NCI-H2196 treated with DMSO at 0.1 percent for 48 hours (cell line): ENCODE data around the gene IFNL1.
"Not testable (repeated sequence)": the region's sequence is repeated elsewhere in the genome, so short reads cannot be mapped to it uniquely, and the experiment has no call there.

Experiments used
- DNase-seq: peaks from one replicate; lab custom pipeline; 2025; ENCODE audit not compliant: unreplicated experiment; lab: John Stamatoyannopoulos, UW

The IFNL1 gene

GRCh38 chr19:39296055-39296645 lies at the start of gene IFNL1:
IFNL1 (plus strand) TSS chr19:39296407; CDS start chr19:39296422, 15 bp downstream.
- no peak for DNase-seq

GRCh38 chr19:39246951-39247669 lies 49.1 kb upstream of the IFNL1 start:
- DNase-seq = no peak

GRCh38 chr19:39247701-39248664 lies 48.2 kb upstream of the IFNL1 start:
- DNase-seq = no peak

DNA sequence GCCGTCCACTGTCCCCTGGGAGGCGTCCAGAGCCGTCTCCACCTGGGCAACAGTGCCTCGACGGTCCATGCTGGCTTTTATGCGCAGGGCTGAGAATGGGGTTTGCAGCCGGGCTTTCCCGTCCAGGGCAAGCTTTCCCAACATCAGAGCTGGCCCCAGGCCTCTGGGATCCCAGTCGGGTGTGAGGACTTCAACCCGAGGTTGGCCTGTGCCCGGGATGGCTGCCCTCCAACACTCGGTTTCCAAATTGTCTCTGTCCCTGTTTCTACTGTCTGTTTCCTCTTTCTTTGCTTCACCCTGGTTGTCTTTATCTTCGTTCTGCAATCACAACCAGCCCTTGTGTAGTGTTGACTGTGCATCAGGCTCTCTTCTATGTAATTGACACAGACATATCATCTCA lies 47.4 kb upstream of the IFNL1 start, which contains the start of gene IFNL4:
TSS of gene IFNL4 (minus strand) at position 51 of the 400 bp plus-strand sequence.
- DNase-seq = no peak

GRCh38 chr19:39251081-39251480 lies 45.1 kb upstream of the IFNL1 start:
- DNase-seq = no peak

GRCh38 chr19:39251846-39252245 lies 44.4 kb upstream of the IFNL1 start:
- no peak for DNase-seq

GRCh38 chr19:39252458-39252857 lies 43.7 kb upstream of the IFNL1 start:
- no peak for DNase-seq

GRCh38 chr19:39253374-39254149 lies 42.6 kb upstream of the IFNL1 start:
- no peak for DNase-seq

- no peak for DNase-seq
Observed at GRCh38 chr19:39254531-39255345, 41.5 kb upstream of the IFNL1 start.

DNA sequence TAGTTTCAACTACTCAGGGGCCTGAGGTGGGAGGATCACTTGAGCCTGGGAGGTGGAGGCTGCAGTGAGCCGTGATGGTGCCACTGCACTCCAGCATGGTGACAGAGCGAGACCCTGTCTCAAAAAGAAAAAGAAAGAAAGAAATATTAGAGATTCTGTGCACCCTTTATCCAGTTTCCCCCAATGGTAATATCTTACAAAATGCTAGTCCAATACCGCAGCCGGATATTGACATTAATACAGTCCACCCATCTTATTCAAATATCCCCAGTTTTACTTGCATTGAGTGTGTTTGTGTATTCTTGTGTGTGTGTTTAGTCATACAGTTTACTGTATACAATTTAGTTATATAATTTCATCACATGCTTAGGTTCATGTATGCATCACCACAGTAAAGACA lies 39.0 kb upstream of the IFNL1 start:
- no peak for DNase-seq

DNA sequence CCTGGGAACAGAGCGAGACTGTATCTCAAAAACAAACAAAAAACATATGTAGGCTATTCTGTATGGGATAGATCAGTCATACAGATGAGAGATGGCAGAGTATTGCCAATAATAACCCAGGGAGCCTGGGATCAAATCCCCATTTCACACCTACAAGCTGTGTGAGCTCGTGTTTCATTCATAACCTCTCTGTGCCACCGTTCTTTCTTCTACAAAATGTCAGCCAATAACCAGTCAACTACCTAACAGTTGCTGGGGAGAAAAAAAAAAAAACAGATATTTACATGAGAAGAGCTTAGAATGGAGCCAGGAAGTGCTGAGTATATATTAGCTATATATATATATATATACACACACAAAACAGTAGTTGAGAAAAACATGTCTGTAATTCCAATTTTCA lies 34.5 kb upstream of the IFNL1 start:
- DNase-seq = no peak

DNA sequence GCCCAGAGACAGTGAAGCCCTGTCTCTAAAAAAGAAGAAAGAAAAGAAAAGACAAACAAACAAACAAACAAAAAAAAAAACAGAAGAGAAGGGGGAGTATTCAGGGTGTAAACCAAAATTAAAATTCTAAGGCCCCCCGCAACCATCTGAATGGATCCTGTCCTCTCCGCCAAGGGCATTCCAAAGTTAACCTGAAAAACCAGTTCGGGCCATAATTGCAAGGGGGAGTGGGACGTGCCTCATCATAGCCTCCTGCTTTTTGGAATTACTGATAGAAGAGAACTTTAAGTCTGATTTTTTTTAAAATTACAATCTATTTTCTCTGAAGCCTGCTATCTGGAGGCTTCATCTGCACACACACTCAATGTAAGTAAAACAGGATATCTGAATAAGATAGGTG lies 33.7 kb upstream of the IFNL1 start:
- no peak for DNase-seq

GRCh38 chr19:39263912-39264305 lies 32.3 kb upstream of the IFNL1 start:
- DNase-seq = no peak

DNA sequence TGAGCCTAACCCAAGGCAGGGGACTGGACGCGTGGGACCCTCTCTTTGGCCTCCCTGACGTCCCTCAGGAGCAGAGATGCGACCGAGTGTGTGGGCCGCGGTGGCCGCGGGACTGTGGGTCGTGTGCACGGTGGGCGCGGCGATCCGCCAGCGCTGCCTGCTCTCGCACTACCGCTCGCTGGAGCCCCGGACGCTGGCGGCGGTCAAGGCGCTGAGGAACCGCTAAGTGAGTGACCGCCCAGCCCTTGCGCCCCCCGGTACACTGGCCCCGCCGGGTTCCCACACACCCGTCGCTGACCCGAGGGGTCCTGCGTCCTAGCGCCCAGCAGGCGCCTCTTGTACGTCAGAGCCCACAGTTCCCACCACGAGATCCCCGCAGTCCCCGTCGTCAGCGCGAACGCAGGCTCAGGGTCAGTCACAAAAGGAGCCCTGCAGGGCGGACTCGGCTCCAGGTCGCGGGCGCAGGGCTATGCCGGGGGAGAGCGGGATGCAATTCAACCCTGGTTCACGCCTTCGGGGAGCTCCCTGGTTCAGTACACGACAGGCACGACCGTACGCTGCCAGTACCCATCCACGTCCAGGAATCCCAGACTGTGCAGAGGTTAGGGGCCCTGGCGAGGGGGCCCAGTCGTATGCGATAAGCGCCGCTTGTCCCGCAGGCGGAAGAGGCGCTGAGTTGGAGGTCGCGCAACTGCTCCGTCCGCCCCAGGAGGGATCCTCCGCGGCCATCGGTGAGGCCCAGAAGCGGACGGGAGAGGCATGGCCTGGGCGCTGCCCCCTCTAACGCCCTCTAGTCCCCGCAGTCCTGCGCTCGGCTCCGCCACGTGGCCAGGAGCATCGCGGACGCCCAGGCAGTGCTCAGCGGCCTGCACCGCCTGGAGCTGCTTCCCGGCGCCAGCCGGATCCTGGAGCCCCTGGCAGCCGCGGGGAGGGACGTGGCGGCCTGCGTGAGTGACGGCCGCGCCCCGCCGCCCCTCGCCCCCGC lies 31.6 kb upstream of the IFNL1 start:
- DNase-seq = no peak

DNA sequence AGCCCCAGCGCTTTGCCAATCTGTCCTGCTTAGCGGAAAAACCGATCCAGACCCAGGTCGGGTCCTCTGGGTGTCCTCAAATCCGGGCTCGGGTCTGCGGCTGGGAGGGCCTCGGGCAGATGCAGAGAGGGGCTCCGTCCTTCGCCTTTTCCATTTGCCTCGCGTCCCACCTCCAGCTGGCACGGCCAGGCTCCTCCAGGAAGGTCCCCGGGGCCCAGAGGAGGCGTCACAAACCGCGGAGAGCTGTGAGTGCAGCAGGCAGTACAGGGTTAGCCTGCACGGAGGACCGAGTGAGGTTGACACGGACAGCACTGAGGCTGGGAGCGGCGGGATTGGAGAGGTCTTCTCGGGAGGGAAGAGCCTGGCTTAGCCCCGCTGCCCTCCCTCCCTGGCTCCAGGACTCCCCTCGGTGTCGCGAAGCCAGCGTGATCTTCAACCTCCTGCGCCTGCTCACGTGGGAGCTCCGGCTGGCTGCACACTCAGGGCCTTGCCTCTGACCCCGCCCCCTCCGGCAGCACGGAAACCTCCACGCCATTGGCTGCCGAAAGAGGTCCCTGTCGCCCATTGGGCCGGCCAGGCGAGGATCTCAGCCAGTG lies 30.8 kb upstream of the IFNL1 start:
- DNase-seq = no peak

DNA sequence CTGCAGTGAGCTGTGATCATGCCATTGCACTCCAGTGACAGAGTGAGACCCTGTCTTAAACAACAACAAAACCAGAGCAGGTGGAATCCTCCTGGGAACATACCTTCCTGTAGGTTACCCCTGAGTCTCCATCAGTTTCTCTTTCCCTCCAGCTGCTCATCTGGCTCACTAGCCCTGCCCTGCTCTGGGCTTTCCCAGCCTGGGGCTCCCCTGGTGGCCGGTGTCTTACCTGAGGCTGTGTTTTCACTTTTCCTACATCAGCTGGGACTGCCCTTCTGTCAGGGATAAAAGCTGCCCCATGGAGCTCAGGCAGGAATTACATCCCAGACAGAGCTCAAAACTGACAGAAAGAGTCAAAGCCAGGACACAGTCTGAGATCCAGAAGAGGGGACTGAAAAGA lies 28.1 kb upstream of the IFNL1 start, which contains the start of gene IFNL2:
TSS of gene IFNL2 (plus strand) at position 312 of the 400 bp plus-strand sequence. CDS start 173 bp downstream, outside the sequence.
- DNase-seq = not testable (repeated sequence)

DNA sequence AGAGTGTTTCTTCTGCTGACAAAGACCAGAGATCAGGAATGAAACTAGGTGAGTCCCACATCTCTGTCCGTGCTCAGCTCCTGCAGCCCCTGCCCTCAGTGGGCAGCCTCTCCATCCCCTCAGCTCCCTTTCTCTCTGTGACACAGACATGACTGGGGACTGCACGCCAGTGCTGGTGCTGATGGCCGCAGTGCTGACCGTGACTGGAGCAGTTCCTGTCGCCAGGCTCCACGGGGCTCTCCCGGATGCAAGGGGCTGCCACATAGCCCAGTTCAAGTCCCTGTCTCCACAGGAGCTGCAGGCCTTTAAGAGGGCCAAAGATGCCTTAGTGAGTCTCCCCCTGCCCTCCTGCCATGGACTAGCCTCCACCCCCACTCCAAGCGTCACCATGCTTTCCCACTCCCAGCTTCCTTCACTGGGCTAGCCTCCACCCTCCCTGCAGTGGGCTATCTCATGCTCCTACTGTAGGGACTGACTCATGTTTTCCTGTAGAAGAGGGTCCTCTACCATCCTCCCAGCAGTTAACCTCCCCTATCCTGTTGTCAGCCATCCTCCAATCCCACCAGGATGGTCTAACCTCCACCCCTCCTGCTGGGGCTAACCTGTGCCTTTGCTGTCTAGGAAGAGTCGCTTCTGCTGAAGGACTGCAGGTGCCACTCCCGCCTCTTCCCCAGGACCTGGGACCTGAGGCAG lies 27.5 kb upstream of the IFNL1 start:
- not testable (repeated sequence) for DNase-seq

- not testable (repeated sequence) for DNase-seq
Observed at GRCh38 chr19:39269369-39269768, 26.8 kb upstream of the IFNL1 start.
